GM10248 (cell line): ENCODE measurements around the gene TMEM143.

Source experiments
- CTCF ChIA-PET: fragments of 300-600 bp; sonication (Branson Sonifier 250); formaldehyde crosslinking; extraction: SDS; loops from one replicate; lab custom pipeline; 2021; ENCODE audit warnings: antibody characterized with exemption; lab: Yijun Ruan, JAX
- POLR2A ChIA-PET: fragments of 350-650 bp; sonication (Branson Sonifier 250); formaldehyde crosslinking; extraction: SDS; loops from one replicate; lab custom pipeline; 2020; ENCODE audit warnings: antibody characterized with exemption; lab: Yijun Ruan, JAX
- DNase-seq: peaks from one replicate; pipeline ENCODE4 v3.0.0; 2012; ENCODE audit errors: extremely low spot score
- CTCF ChIP-seq: IDR thresholded peaks from 2 replicates; pipeline ENCODE4 v1.5.1; 2012; ENCODE audit warnings: mild to moderate bottlenecking, low read depth; ENCODE audit errors: extremely low read depth, missing control alignments, control extremely low read depth

The TMEM143 gene

GRCh38 chr19:48396016-48396823, 32.5 kb upstream of the TMEM143 start:
- no peak for DNase-seq
- CTCF ChIA-PET = interaction anchor here (1.2 to 1.9 kb wide), 2 partner anchors 21 to 63 kb away, joined by 3 to 7 read pairs; no protein-coding TSS in a partner anchor
- POLR2A ChIA-PET = interaction anchor here (0.7 kb wide), 1 partner anchor 45 kb away, joined by 3 read pairs; no protein-coding TSS in a partner anchor
- no peak for TF ChIP-seq CTCF

GRCh38 chr19:48395499-48395898, 31.8 kb upstream of the TMEM143 start:
- no peak for TF ChIP-seq CTCF
- POLR2A ChIA-PET = interaction anchor here (0.6 to 0.7 kb wide), 2 partner anchors 45 to 1938 kb away, joined by 3 read pairs; no protein-coding TSS in a partner anchor
- CTCF ChIA-PET = interaction anchor here (1.2 to 1.9 kb wide), 2 partner anchors 21 to 62 kb away, joined by 3 to 7 read pairs; no protein-coding TSS in a partner anchor
- no peak for DNase-seq

DNA sequence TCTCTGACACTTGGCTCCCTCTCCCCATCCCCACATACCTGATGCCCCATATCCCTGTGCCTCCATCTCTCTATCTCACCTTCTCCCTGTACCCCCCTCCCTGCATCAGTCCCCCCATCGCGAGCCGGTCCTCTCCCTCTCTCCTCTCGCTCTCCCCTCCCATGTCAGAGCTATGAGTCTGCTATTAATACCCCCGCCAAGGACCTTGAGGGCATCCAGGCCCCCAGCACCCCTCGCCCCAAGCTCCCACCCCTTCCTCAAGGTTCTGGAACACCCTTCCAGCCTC, 31.4 kb upstream of the TMEM143 start:
- ChIA-PET CTCF (interaction anchor here (1.2 to 1.9 kb wide), 2 partner anchors 22 to 61 kb away, joined by 3 to 7 read pairs; no protein-coding TSS in a partner anchor), POLR2A (interaction anchor here (0.6 kb wide), 1 partner anchor 1938 kb away, joined by 3 read pairs; no protein-coding TSS in a partner anchor)
- TF ChIP-seq CTCF = no peak
- DNase-seq = no peak

GRCh38 chr19:48394331-48395169, 30.8 kb upstream of the TMEM143 start:
- DNase-seq = no peak
- no peak for TF ChIP-seq CTCF
- CTCF ChIA-PET = interaction anchor here (1.2 to 1.9 kb wide), 4 partner anchors 9 to 62 kb away, joined by 3 to 7 read pairs (median 4); no protein-coding TSS in a partner anchor
- POLR2A ChIA-PET = no interaction called here

- no peak for TF ChIP-seq CTCF
- ChIA-PET CTCF (interaction anchor here (0.8 to 1.3 kb wide), 3 partner anchors 10 to 191 kb away, joined by 3 to 6 read pairs (median 3); no protein-coding TSS in a partner anchor), POLR2A (no interaction called here)
- no peak for DNase-seq
Observed at GRCh38 chr19:48393559-48394330, 30.0 kb upstream of the TMEM143 start, which contains the start of gene GRIN2D. Gene GRIN2D, plus strand, starts transcription at chr19:48393668. Its CDS starts 4,725 bp downstream, at chr19:48398393.
